ENCODE measurements around the gene CACTIN.
"Not testable (repeated sequence)": the region's sequence is repeated elsewhere in the genome, so short reads cannot be mapped to it uniquely, and the experiment has no call there.

CACTIN gene

DNA sequence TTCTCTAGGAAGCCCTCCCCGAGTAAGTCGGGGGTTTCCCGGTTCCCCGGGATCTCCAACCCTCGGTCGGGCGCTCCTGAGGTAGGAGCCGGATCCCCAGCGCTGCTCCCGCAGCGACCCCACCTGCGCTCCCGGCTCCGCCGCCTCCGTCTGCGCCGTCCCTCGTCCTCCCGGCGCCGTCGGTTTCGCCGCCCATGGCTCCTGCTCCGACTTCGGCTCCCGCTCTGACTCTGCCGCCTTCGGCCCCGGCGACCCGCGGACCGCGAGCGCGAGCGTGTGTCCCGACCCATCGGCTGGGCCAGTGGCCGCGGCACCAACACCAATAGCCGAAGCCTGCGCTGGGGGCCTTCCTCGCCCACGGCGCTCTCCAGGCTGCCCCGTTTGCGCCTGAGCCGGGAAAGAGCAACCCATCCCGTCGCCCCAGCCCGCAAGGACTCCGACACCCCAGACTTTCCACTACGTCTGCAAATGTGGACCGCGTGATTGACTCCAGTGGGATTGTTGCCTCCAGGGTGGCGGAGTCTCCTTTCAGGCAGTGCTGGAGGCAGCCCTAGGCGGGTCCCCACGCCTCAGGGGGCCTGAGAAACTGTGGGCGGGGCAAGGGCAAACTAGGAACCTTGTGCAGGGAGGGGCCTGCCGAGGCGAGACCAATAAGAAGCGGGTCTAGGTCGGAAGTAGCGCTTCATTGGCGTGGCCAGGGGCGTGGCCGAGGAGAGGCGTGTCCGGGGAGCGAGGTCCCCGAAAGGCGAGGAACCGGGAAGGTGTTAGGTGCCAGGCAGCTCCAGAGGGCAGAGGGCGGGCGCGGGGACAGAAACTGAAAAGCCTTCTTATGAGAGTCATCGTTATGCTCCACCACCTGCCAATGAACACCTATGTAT lies at the start of gene CACTIN:
Gene CACTIN, minus strand, starts transcription at position 318 of the 878 bp plus-strand sequence. Its CDS starts 28 bp downstream, at position 290.
- DNase-seq: peak; percentile 99

DNA sequence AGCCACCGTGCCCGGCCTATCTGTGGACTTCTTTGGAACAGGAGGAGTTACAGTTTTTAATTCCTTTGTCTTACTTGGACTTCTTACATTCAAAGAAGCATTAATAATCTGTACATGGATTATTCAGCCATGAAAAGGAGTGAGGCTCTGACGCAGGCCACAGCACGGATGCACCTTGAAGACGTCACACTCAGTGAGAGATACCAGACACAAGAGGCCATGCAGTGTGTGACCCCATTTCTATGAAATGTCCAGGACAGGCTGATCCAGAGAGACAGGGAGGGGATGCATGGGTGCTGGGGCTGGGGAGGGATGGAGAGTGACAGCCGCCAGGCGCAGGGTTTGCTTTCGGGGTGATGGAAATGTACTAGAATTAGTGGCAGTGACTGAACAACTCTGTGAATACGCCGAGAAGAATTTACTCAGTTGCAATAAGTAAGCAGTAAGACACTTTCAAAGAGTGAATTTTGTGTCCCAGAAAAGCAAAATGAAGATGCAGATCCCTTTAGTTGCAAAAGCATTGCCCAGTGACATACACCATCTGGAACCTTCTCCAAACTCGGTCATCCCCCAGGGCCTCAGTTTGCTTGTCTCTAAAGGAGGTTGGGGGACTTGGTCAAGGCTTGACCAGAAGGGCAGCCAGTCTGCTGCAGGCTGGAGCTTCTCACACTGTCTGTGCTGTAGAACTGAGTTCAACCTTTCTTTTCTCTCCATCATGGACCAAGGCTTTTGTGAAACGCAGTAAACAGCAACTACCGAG lies 48.4 kb upstream of the CACTIN start:
- no peak for DNase-seq

DNA sequence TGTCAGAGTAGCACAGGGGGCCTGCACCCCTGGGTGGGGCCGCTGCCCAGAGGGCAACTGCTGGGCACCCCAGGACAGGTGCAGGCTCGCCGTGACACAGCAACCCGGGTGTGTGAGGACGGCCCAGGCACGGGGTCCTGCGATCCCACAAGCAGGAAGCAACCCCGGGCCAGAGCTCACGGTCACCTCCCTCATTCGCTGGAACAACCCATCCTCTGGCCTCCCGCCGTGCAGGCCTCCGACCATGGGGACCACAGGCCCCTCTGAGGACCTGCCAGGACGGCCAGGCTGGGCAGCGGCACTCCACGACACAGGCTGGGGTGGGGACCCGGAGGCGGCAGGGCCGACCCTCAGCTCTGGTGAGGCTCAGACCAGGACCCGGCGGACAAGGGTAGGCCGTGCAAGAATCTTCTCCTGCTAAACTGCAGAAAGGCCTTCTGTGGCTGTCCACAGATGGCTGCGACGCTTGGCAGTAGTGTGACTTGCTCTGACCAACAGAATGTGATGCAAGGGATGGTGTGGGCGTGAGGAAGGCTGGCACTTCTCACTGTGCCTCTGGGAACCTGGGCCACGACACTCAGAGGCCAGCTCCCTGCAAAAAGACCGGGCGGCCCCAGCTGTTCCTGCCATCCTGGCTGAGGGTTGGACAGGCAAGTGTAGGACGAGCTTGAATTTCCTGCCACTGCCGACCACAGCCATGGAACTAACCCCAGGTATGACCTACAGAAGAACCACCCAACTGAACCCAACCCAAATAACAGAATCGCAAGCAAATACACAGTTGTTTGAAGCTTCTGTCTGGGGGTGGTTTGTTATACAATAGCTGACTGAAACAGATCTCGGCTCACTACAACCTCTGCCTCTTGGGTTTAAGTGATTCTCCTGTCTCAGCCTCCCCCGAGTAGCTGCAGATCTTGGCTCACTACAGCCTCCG lies 47.2 kb upstream of the CACTIN start:
- DNase-seq: no peak

DNA sequence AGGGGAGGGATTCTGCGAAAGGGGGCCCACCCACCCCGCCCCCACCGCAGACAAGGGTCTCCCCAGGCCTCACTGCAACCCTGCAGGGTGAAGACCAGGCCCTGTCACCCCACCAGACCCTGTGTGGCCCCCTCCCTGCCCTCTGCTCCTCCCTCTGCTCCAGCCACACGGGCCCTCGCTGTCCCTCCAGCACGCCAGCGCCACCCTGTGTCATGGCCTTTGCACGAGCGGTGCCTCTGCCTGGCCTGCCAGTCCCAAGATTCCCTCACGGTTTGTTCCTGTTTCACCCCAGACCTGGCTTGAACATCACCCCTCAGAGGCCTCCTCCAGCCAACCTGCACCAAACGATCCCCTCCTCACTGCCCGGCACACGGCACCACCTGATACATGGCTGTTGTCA lies 46.4 kb upstream of the CACTIN start:
- no peak for DNase-seq

DNA sequence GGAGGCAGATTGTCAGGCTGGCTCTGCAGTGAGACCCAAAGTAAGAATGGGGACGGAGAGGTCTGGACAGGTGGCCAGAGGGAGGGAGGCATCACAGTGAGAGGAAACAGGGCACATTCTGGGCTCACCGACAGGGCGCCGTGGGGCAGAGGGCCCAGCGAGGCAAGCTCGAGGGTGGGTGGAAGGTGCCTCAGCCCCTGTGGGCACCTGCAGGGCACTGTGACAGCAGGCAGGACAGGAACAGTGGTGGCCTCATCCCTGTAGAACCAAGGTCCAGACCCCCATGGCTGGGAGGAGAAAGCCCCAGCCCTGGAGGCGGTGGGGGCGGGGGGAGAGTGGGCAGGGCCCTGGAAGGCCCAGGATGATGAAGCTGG lies 46.0 kb upstream of the CACTIN start:
- no peak for DNase-seq

DNA sequence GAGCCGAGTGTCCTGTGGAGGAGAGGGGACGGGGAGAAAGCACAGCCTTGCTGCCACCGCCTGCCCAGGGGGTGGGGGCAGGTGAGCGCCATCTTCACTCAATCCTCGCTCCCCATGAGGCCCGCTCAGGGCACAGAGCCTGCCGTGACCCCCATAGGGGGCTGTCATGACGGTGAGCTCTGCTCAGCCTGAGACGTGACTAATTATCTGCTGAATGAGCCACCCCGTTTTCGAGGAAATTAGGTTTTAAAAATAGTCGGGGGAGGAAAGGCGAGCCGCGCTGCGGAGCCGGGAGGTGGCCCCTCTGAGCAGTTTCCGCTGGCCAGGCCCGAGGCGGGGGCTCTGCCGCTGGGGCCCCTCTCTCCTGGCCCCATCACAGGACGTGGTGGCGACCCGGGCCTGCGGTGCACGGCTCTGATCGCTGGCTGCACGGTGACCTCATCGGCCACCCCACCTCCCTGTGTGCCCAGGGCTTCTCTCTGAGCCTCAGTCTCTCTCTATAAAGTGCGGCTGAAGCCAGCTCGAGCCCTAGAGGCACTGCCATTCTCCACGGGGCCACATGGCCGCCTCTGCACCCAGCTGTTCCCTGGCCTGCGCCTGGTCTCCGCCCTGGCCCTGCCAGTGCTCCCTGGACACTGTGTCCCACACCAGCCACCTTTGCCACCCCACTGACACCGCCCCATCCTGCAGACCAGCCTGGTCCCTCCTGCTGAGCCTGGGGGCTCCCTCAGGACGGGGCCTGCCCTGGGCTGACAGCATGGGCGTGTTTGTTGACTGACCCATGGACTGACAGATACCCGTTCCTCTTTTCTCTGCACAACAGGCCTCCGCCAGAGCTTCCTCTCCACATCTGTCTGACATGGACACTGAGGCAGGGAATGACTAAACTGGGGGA lies 45.3 kb upstream of the CACTIN start:
- no peak for DNase-seq

DNA sequence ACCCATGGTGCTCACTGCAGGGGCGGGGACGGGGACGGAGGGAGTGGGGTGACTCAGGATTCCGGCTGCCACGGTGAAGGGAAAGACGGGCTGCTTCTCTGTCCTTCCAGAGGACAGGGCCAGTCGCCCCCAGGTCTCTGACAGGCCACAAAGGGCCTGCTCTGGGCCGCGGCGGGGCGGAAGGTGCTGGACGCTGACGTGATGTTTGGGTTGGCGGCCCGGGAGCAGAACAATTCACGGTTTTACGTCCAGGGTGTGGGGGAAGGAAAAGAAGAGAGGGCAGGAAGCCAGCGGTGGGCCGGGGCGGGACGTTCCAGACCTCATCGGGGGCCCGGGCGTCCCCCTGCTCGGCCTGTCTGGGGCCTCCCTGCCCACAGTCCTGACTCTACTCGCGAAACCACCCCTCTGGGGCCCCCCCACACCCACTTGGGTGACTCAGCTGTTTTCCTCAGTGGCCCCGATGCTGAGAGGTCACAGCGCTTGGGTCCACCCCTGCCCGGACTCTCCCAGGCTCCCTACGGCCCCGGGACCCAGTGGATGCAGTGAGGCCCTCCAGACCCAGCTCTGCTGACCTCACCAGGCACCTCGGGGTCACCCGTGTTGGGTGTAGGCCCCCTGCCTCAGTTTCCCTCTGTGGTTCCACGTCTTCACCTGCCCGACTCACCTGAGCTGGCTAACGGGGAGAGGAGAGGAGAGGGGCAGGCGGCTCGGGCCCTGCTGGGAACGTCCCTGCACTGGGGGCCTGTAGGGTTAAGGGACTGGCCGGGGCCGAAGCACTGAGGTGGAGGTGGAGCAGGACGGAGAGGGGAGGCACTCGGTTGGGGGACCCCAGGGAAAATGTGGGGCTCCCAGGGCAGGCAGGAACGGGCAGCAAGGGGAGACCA lies 44.4 kb upstream of the CACTIN start:
- no peak for DNase-seq

DNA sequence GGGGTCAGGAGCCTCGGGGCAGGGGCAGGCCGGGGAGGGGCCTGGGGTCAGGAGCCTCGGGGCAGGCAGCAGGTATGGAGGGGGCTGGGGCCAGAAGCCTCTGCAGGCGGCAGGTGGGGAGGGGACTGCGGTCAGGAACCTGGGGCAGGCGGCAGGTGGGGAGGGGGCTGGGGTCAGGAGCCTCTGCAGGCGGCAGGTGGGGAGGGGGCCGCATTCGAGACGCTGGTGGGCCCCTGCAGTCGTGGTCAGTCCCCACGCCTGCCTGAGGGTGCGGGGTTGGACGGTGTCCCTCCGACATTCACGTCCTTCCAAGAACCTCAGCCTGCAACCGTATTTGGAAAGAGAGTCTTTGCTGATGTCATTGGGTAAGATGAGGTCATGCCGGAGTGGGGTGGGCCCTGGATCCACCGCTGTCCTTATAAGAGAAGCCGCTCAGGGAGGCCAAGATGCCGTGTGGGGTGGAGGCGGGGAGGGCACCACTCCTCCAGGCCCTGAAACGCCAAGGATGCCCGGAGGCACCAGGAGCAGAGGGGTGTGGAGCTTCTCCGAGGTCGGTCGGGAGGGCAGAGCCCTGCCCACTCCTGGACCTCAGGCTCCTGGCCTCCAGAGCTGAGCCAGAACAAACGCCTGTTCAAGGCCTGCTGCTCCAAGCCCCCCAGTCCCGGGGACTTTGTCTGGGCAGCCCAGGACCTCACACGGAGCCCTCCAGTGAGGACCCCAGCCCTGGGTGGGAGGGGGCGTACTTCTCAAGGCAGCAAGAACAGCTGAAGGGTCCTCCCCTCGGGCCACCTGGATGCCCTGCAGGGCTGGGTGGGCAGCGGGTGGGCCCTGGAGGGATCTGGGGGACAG lies 43.6 kb upstream of the CACTIN start:
- no peak for DNase-seq

DNA sequence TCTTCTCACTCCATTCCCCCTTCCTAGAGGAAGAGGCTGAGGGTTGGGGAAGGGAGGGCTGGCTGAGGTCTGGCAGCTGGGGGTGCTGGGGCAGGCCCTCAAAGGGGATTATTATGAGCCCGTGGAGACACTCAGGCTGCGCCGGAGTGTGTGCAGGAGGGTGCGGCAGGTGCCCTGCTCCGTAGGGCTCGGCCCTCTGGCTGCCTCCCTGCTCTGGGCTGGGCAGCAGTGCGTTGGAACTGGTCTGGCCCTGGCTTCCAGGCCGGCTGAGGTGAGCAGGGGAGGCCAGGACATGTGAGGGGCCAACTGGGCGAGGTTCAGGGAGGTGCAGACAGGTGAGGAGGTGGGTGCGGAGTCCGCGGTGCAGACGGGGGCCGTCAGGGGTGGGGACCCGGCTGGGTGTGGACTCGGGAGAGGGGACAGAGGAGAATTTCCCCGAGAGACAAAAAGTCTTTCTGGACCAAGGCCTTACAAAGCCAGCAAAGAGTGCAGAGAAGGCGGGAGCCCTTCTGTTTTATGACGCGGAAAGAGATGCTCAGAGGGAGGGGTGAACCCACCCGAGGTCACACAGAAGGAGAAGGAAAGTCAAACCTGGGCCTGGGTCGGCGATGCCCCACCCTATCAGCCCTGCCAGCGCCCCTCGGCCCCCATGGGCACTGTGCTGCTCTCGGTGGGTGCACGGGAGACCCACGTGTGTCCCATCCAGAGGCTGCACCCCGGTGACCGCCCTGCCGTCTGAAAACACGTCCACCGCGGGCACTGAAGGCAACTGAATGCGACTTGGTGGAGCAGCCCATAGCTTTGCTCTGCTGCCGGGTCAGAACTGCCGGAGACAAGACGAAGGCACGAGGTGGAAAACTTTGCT lies 42.7 kb upstream of the CACTIN start:
- DNase-seq: no peak

DNA sequence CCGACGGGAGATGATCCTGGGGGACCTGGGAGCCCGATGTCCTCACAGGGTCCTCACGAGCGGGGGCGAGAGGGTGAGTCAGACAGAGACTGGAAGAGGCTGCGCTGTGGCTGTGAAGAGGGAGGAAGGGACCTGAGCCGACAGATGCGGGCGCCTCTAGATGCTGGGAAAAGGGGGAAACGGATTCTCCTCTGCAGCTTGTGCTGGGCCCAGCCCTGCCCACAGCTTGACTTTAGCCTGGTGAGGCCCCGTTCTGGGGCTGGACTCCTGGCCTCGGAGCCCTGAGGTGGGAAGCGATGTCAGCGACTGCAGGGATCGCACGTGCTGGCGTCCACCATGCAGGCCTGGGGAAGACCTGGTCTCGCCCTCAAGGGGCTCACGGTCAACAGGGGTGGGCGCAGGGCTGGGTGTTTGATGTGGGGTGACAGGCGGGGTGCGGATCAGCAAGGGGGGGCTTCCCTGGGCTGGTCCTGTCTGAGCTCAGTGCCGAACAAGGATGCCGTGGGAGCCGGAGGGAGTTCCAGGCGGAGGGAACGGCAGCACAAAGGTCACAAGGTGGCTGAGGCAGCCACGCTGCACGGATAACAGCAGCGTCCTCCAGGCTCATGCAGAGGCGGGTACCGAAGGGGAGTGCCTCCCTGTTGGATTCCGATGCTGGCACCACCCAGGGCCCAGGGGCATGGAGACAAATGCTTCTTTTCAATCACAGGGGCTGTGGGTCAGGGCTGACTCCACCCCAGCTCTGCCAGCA lies 41.9 kb upstream of the CACTIN start:
- no peak for DNase-seq

DNA sequence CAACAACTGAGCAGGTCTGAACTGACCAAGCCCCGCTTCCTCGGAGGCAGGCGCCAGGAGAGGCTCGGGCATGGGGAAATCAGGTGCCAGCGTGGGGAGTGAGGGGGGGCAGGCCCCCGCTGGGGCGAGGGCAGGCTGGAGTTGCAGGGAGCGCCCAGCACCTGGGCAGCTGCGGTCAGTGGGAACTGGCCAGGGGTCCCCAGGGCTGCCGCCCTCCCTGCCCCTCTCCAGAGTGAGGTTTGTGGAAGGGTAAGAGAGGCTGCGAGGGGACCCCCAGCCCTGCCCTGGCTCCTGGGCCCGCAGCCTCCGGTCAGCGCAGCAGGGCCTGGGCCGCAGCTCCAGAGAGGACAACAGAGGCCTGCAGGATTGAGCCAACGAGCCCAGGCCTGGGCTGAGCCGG lies 41.2 kb upstream of the CACTIN start:
- DNase-seq: no peak

DNA sequence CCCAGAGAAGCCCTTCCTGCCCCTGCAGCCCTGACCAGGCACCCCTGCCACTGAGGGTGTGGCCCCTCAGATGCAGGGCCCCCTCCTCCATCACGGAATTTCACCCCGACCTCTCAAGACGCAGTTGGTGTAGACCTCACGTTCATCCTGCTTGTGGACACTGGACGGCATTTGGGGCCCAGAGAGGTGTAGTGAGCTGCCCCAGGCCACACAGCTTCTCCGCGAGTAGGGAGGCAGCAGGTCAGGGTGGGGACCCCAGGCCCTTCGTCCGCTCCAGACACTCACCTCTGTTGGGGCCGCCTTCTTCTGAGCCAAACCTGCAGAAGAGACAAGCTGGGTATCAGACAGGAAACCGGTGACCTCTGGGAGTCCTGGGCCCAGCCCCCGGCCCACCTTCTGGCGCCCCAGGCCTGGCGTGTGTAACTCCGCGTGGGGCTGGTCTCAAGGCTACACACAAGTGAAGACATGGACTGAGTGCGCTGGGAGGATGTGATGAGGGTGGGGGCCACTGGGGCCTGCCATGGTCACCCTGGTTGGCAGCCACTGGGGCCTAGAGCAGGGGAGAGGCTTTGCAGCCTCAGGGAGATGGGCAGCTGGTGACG lies 40.5 kb upstream of the CACTIN start:
- no peak for DNase-seq

DNA sequence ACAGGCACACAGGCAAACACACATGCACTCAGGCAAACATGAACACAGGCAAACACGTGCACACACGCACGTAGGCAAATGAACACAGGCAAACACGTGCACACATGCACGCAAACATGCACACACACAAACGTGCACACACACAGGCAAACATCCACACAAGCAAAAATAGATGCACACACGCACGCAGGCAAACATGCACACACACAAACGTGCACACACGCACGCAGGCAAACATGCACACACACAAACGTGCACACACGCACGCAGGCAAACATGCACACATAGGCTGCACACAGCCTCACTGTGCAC lies 39.9 kb upstream of the CACTIN start:
- not testable (repeated sequence) for DNase-seq

DNA sequence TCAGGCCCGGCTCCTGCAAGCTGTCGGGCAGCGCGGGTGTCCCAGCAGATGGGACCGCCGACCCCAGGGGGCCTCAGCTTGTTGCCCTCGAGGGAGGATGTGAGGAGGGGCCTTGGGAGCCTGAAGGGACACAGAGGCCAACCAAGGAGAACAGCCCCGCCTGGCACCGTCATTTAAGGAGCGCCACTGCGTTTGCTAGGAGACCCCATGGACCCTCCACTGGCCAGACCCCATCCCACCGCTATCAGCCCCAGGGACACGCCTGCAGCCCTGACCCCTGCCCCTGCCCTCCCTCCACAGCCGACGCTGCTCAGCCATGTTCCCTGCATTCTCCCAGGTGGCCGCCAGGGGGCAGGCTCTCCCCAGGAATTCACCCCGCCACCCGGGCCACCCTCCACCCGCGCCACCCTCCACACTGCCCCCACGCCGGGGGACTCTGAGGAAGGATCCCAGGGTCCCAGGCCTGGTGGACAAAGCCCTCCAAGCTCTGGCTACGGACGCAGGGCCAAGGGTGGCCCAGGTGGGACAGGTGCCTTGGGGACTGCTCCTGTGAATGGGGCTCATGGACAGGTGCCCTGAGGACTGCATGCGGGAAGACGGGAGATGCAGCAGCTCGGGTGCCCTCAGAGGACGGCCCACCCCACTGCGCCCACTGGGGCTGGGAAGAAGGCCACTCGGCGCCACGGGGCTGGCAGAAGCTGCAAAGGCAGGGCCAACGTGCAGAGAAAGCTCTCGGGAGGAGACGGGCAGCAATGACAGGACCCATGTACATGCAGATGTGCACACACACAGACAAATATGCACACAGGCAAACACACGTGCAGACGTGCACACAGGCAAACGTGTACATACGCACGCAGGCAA lies 39.3 kb upstream of the CACTIN start:
- DNase-seq: no peak

DNA sequence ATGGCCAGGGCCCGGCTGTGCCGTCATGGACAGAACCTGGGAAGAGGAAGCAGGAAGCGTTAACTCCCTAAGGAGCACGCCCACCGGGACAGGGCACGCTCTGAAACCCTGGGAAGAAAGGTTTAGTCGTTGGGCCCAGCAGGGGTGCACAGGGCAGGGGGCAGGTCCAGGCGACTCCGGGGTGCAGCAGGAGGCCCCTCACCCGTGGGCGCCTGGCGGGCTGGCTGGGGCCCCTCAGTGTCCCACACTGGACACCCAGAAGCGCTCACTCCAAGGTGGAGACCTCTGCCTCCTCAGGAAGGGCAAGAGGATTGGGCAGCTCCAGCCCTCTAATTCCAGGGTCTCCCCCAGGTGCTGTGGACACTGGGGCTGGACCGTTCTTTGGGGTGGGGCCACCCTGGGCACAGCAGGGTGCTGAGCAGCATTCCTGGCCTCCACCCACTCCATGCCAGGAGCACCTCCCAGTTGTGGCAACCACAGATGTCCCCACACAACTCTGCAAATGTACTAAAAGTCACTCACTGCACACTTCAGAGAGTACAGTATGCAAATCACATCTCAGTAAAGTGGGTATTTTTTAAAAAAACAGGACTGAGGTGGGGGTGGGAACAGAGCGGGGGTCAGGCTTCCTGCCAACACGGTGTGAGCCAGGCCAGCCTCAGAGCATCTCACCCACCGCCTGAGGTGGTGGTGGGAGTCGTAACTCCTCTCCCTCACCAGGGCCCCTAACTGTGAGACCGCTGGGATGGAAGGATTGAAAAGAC lies 38.5 kb upstream of the CACTIN start:
- DNase-seq: no peak

DNA sequence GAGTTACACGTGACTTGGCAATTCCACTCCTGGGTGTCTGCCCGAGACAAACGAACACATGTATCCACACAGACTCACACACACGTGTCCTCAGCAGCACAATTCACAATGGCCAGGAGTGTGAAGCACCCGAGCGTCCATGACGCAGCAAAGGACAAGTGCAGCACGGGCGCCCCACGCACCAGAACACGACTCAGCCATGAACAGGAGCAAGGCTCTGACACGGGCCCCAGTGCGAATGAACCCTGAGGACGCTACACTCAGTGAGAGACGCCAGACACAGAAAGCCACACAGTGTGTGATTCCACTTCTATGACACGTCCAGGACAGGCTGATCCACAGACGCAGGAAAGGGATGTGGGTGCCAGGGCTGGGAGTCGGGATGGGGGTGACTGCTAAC lies 37.2 kb upstream of the CACTIN start:
- no peak for DNase-seq
